ENCODE measurements around the gene DDX46.

Gene DDX46

GRCh38 chr5:134772461-134773125 lies 14.0 kb downstream of the DDX46 start:
- H3K27me3 Mint-ChIP-seq (ENCODE audit: low read depth), result no peaks in the 10 kb centered on the region
- TF ChIP-seq, protein P1, sequence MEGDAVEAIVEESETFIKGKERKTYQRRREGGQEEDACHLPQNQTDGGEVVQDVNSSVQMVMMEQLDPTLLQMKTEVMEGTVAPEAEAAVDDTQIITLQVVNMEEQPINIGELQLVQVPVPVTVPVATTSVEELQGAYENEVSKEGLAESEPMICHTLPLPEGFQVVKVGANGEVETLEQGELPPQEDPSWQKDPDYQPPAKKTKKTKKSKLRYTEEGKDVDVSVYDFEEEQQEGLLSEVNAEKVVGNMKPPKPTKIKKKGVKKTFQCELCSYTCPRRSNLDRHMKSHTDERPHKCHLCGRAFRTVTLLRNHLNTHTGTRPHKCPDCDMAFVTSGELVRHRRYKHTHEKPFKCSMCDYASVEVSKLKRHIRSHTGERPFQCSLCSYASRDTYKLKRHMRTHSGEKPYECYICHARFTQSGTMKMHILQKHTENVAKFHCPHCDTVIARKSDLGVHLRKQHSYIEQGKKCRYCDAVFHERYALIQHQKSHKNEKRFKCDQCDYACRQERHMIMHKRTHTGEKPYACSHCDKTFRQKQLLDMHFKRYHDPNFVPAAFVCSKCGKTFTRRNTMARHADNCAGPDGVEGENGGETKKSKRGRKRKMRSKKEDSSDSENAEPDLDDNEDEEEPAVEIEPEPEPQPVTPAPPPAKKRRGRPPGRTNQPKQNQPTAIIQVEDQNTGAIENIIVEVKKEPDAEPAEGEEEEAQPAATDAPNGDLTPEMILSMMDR (IDR thresholded peaks at IDR 0.05; ENCODE audit: unreplicated experiment in 3 of 3), result no peak
- H3K27ac Mint-ChIP-seq, result no peak overlapping the region
- H3K4me3 Mint-ChIP-seq, result no peak overlapping the region
- no peaks in the 10 kb centered on the region for H3K9me3 Mint-ChIP-seq
- peaks cover 65% of the 10 kb centered on the region for H3K36me3 Mint-ChIP-seq (ENCODE audit: low read depth)
- H3K4me1 Mint-ChIP-seq, result no peaks in the 10 kb centered on the region

DNA sequence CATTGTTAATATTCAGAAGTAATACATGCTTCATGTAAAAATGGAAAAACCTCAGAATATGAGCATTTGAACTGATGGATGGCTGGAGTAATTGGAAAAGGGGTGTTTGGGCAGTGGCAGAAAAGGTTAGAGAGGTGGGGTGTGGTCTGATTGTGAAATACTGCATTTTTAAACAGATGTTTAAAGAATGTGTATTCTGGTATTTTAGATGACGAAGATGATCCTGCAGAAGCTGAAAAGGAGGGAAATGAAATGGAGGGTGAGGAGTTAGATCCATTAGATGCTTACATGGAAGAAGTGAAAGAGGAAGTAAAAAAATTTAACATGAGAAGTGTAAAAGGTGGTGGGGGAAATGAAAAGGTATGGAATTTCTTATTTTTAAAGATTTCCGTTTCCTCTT lies 18.8 kb downstream of the DDX46 start:
- no peak overlapping the region for H3K4me3 Mint-ChIP-seq
- no peaks in the 10 kb centered on the region for H3K27me3 Mint-ChIP-seq (ENCODE audit: low read depth)
- no peaks in the 10 kb centered on the region for H3K4me1 Mint-ChIP-seq

DNA sequence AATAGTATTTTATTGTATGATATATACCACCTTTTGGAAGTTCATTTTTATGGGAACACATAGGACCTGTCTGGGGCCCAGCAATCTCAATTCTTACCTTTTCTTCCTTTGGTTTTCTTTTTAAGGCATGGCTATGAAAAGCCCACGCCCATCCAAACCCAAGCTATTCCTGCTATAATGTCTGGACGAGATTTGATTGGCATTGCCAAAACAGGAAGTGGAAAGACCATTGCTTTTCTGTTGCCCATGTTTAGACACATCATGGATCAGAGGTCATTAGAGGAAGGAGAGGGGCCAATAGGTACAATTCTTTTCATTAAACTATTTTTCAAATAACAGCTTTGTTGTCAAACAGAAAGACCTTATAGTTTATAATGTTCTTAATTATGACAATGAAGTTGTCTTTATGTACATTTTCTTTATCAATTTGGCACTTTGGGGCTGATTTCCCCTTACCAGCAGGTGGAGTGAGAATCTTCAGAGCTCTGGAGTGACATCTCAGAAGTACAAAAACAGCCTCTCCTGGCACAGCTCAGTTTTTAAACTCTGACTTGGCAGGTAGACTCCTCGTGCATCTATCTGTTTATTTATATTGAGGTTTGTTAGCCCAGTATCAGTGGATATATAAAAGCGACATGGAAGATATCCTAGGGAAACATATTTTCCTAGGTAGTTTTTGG lies 25.8 kb downstream of the DDX46 start:
- TF ChIP-seq, protein P1 (IDR thresholded peaks at IDR 0.05; ENCODE audit: unreplicated experiment in 3 of 3), result no peak

More for the DNA sequence above, 18.8 kb downstream of the DDX46 start:
- H3K9me3 Mint-ChIP-seq, result no peaks in the 10 kb centered on the region
- TF ChIP-seq, protein P1 (IDR thresholded peaks at IDR 0.05; ENCODE audit: unreplicated experiment in 3 of 3), result no peak
- H3K27ac Mint-ChIP-seq, result no peak overlapping the region
- H3K36me3 Mint-ChIP-seq (ENCODE audit: low read depth), result peaks cover 68% of the 10 kb centered on the region

GRCh38 chr5:134784946-134785620 lies 26.5 kb downstream of the DDX46 start:
- no peaks in the 10 kb centered on the region for H3K9me3 Mint-ChIP-seq
- H3K4me3 Mint-ChIP-seq, result no peak overlapping the region
- H3K4me1 Mint-ChIP-seq, result no peaks in the 10 kb centered on the region
- TF ChIP-seq, protein P1 (IDR thresholded peaks at IDR 0.05; ENCODE audit: unreplicated experiment in 3 of 3), result no peak
- no peaks in the 10 kb centered on the region for H3K27me3 Mint-ChIP-seq (ENCODE audit: low read depth)
- H3K36me3 Mint-ChIP-seq (ENCODE audit: low read depth), result peaks cover 72% of the 10 kb centered on the region
- no peak overlapping the region for H3K27ac Mint-ChIP-seq

More for the DNA sequence above, 25.8 kb downstream of the DDX46 start:
- Mint-ChIP-seq H3K36me3 (ENCODE audit: low read depth) (peaks cover 70% of the 10 kb centered on the region), H3K4me3 (no peak overlapping the region), H3K4me1 (no peaks in the 10 kb centered on the region), H3K9me3 (no peaks in the 10 kb centered on the region), H3K27ac (no peak overlapping the region), H3K27me3 (ENCODE audit: low read depth) (no peaks in the 10 kb centered on the region)

DNA sequence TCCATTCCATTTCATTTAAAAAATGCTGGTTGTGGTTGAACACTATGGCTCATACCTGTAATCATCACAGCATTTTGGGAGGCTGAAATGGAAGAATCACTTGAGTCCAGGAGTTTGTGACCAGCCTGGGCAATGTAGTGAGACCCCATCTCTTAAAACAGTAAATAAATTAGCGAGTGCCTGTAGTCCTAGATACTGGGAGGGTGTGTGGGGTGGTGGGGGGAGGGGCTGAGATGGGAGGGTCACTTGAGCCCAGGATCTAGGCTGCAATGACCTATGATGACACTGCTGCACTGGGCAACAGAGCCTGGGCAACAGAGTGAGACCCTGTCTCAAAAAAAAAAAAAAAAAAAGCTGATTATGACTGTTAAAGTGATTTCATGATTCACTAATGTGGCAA lies 29.1 kb downstream of the DDX46 start:
- TF ChIP-seq, protein P1 (IDR thresholded peaks at IDR 0.05; ENCODE audit: unreplicated experiment in 3 of 3), result no peak
- no peak overlapping the region for H3K4me3 Mint-ChIP-seq
- H3K36me3 Mint-ChIP-seq (ENCODE audit: low read depth), result peaks cover 80% of the 10 kb centered on the region
- H3K9me3 Mint-ChIP-seq, result no peaks in the 10 kb centered on the region
- no peak overlapping the region for H3K27ac Mint-ChIP-seq
- no peaks in the 10 kb centered on the region for H3K27me3 Mint-ChIP-seq (ENCODE audit: low read depth)
- no peaks in the 10 kb centered on the region for H3K4me1 Mint-ChIP-seq
